HEK293 (cell line): Measurements from ENCODE around the gene UGGT2.
A peak's percentile ranks its signal among the peaks of the same experiment; 100 is the strongest.

Source experiments
- EGR2 ChIP-seq: fragments of 450-650 bp; formaldehyde crosslinking; IDR thresholded peaks from 2 replicates; pipeline ENCODE4 v1.5.1; 2016; ENCODE audit warnings: low read depth, missing biosample characterization, missing genetic modification characterization
- KLF1 ChIP-seq: fragments of 450-650 bp; formaldehyde crosslinking; IDR thresholded peaks from 2 replicates; pipeline ENCODE4 v1.5.1; 2016; ENCODE audit warnings: missing biosample characterization, missing genetic modification characterization
- KLF9 ChIP-seq: fragments of 450-650 bp; formaldehyde crosslinking; IDR thresholded peaks from 2 replicates; pipeline ENCODE4 v1.5.1; 2016; ENCODE audit warnings: missing biosample characterization, missing genetic modification characterization, low read depth
- OVOL3 ChIP-seq: fragments of 450-650 bp; formaldehyde crosslinking; IDR thresholded peaks from 2 replicates; pipeline ENCODE4 v1.5.1; 2016; ENCODE audit warnings: missing biosample characterization, missing genetic modification characterization
- SCRT2 ChIP-seq: fragments of 450-650 bp; formaldehyde crosslinking; IDR thresholded peaks from 2 replicates; pipeline ENCODE4 v1.5.1; 2016; ENCODE audit warnings: missing biosample characterization, missing genetic modification characterization
- TCF7L2 ChIP-seq: IDR thresholded peaks from 2 replicates; pipeline ENCODE4 v1.6.1; 2011; ENCODE audit warnings: low read depth, mild to moderate bottlenecking, inconsistent platforms, low read length, moderate library complexity, borderline replicate concordance
- ZBTB20 ChIP-seq: fragments of 450-650 bp; formaldehyde crosslinking; IDR thresholded peaks from 2 replicates; pipeline ENCODE4 v1.5.1; 2016; ENCODE audit warnings: missing biosample characterization, missing genetic modification characterization
- ZNF138 ChIP-seq: fragments of 450-650 bp; formaldehyde crosslinking; IDR thresholded peaks from 2 replicates; pipeline ENCODE4 v1.5.1; 2016; ENCODE audit warnings: missing biosample characterization, missing genetic modification characterization, borderline replicate concordance
- ZNF223 ChIP-seq: fragments of 450-650 bp; formaldehyde crosslinking; IDR thresholded peaks from 2 replicates; pipeline ENCODE4 v1.5.1; 2016; ENCODE audit warnings: missing biosample characterization, missing genetic modification characterization
- ZNF248 ChIP-seq: fragments of 450-650 bp; formaldehyde crosslinking; IDR thresholded peaks from 2 replicates; pipeline ENCODE4 v1.5.1; 2017; ENCODE audit warnings: missing biosample characterization, missing genetic modification characterization
- ZNF426 ChIP-seq: fragments of 450-650 bp; formaldehyde crosslinking; IDR thresholded peaks from 2 replicates; pipeline ENCODE4 v1.5.1; 2017; ENCODE audit warnings: missing biosample characterization, missing genetic modification characterization, mild to moderate bottlenecking, inconsistent platforms, moderate library complexity
- ZNF548 ChIP-seq: fragments of 450-650 bp; formaldehyde crosslinking; IDR thresholded peaks from 2 replicates; pipeline ENCODE4 v1.5.1; 2016; ENCODE audit warnings: missing biosample characterization, missing genetic modification characterization
- ZNF549 ChIP-seq: fragments of 450-650 bp; IDR thresholded peaks from 2 replicates; pipeline ENCODE4 v1.5.1; 2018; ENCODE audit warnings: missing biosample characterization, missing genetic modification characterization, mild to moderate bottlenecking, inconsistent platforms, moderate library complexity
- ZNF658 ChIP-seq: fragments of 450-650 bp; formaldehyde crosslinking; IDR thresholded peaks from 2 replicates; pipeline ENCODE4; 2016; ENCODE audit warnings: missing biosample characterization, missing genetic modification characterization
- ZNF660 ChIP-seq: fragments of 450-650 bp; IDR thresholded peaks from 2 replicates; pipeline ENCODE4 v1.5.1; 2018; ENCODE audit warnings: missing biosample characterization, mild to moderate bottlenecking, missing genetic modification characterization
- ZNF677 ChIP-seq: fragments of 450-650 bp; IDR thresholded peaks from 2 replicates; pipeline ENCODE4 v1.5.0; 2018; ENCODE audit warnings: missing biosample characterization, mild to moderate bottlenecking, missing genetic modification characterization, moderate library complexity
- ZNF747 ChIP-seq: fragments of 450-650 bp; formaldehyde crosslinking; IDR thresholded peaks from 2 replicates; pipeline ENCODE4 v1.5.1; 2016; ENCODE audit warnings: missing biosample characterization, missing genetic modification characterization
- ZSCAN23 ChIP-seq: fragments of 450-650 bp; formaldehyde crosslinking; IDR thresholded peaks from 2 replicates; pipeline ENCODE4 v1.5.1; 2016; ENCODE audit warnings: missing biosample characterization, missing genetic modification characterization
- TF ChIP-seq, protein P1 (sequence below): fragments of 450-650 bp; formaldehyde crosslinking; IDR thresholded peaks from 2 replicates; pipeline ENCODE4 v1.5.1; 2017; ENCODE audit warnings: missing biosample characterization, missing genetic modification characterization
- TF ChIP-seq, protein P2 (sequence below): fragments of 450-650 bp; formaldehyde crosslinking; IDR thresholded peaks from 2 replicates; pipeline ENCODE4 v1.5.1; 2016; ENCODE audit warnings: missing biosample characterization, missing genetic modification characterization
- TF ChIP-seq, protein P3 (sequence below): fragments of 450-650 bp; formaldehyde crosslinking; IDR thresholded peaks from 2 replicates; pipeline ENCODE4 v1.5.1; 2016; ENCODE audit warnings: missing biosample characterization, missing genetic modification characterization
- TF ChIP-seq, protein P4 (sequence below): fragments of 450-650 bp; formaldehyde crosslinking; IDR thresholded peaks from 2 replicates; pipeline ENCODE4 v1.5.1; 2017; ENCODE audit warnings: missing biosample characterization, missing genetic modification characterization
- TF ChIP-seq, protein P5 (sequence below): fragments of 450-650 bp; IDR thresholded peaks from 2 replicates; pipeline ENCODE4 v1.5.1; 2018; ENCODE audit warnings: missing biosample characterization, missing genetic modification characterization
- TF ChIP-seq, protein P6 (sequence below): fragments of 450-650 bp; formaldehyde crosslinking; IDR thresholded peaks from 2 replicates; pipeline ENCODE4 v1.5.1; 2016; ENCODE audit warnings: missing biosample characterization, missing genetic modification characterization, borderline replicate concordance
- TF ChIP-seq, protein P7 (sequence below): fragments of 450-650 bp; formaldehyde crosslinking; IDR thresholded peaks from 2 replicates; pipeline ENCODE4 v1.5.1; 2017; ENCODE audit warnings: missing biosample characterization, mild to moderate bottlenecking, missing genetic modification characterization, moderate library complexity

The UGGT2 gene

DNA sequence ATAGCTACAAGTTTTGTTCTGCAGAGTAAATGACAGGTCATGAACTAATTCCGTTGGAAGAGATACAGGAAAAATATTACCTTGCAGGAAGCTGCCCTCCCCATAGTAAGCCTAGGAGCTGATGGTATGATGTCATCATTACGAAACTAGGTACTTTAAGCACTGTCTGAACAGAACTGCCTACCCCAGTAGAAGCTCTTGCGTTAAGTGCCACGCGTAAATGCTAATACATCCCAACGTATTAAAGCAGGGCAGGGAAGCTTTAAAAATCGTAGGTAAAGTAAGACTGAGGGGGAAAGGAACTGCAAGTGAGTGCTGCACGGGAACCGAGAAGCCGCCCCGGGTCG, 572 bp downstream of the UGGT2 start (continued):
- TF ChIP-seq KLF9 (tag by site-specific recombination) (no peak), ZNF677 (tag by site-specific recombination) (no peak), TCF7L2 (no peak), ZNF549 (tag by site-specific recombination) (0 out of 2 replicates have a peak, but pooled peaks have one; percentile 31), KLF1 (tag by site-specific recombination) (no peak; the same call in 1 of the 2 replicates), SCRT2 (tag by site-specific recombination) (peak; percentile 6; the same call in 1 of the 2 replicates), ZNF660 (tag by site-specific recombination) (peak; percentile 55; the same call in 1 of the 2 replicates), EGR2 (tag by site-specific recombination) (no peak), ZSCAN23 (tag by site-specific recombination) (no peak), OVOL3 (tag by site-specific recombination) (no peak), ZNF548 (tag by site-specific recombination) (no peak), ZNF747 (tag by site-specific recombination) (no peak), ZNF223 (tag by site-specific recombination) (no peak), ZNF658 (no peak), ZNF138 (tag by site-specific recombination) (no peak), ZNF248 (no peak), ZBTB20 (no peak), ZNF426 (tag by site-specific recombination) (no peak)
- TF ChIP-seq, protein P1, sequence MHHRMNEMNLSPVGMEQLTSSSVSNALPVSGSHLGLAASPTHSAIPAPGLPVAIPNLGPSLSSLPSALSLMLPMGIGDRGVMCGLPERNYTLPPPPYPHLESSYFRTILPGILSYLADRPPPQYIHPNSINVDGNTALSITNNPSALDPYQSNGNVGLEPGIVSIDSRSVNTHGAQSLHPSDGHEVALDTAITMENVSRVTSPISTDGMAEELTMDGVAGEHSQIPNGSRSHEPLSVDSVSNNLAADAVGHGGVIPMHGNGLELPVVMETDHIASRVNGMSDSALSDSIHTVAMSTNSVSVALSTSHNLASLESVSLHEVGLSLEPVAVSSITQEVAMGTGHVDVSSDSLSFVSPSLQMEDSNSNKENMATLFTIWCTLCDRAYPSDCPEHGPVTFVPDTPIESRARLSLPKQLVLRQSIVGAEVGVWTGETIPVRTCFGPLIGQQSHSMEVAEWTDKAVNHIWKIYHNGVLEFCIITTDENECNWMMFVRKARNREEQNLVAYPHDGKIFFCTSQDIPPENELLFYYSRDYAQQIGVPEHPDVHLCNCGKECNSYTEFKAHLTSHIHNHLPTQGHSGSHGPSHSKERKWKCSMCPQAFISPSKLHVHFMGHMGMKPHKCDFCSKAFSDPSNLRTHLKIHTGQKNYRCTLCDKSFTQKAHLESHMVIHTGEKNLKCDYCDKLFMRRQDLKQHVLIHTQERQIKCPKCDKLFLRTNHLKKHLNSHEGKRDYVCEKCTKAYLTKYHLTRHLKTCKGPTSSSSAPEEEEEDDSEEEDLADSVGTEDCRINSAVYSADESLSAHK (tag by site-specific recombination), result no peak
- TF ChIP-seq, protein P2, sequence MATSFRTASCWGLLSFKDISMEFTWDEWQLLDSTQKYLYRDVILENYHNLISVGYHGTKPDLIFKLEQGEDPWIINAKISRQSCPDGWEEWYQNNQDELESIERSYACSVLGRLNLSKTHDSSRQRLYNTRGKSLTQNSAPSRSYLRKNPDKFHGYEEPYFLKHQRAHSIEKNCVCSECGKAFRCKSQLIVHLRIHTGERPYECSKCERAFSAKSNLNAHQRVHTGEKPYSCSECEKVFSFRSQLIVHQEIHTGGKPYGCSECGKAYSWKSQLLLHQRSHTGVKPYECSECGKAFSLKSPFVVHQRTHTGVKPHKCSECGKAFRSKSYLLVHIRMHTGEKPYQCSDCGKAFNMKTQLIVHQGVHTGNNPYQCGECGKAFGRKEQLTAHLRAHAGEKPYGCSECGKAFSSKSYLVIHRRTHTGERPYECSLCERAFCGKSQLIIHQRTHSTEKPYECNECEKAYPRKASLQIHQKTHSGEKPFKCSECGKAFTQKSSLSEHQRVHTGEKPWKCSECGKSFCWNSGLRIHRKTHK (tag by site-specific recombination), result no peak
- TF ChIP-seq, protein P3, sequence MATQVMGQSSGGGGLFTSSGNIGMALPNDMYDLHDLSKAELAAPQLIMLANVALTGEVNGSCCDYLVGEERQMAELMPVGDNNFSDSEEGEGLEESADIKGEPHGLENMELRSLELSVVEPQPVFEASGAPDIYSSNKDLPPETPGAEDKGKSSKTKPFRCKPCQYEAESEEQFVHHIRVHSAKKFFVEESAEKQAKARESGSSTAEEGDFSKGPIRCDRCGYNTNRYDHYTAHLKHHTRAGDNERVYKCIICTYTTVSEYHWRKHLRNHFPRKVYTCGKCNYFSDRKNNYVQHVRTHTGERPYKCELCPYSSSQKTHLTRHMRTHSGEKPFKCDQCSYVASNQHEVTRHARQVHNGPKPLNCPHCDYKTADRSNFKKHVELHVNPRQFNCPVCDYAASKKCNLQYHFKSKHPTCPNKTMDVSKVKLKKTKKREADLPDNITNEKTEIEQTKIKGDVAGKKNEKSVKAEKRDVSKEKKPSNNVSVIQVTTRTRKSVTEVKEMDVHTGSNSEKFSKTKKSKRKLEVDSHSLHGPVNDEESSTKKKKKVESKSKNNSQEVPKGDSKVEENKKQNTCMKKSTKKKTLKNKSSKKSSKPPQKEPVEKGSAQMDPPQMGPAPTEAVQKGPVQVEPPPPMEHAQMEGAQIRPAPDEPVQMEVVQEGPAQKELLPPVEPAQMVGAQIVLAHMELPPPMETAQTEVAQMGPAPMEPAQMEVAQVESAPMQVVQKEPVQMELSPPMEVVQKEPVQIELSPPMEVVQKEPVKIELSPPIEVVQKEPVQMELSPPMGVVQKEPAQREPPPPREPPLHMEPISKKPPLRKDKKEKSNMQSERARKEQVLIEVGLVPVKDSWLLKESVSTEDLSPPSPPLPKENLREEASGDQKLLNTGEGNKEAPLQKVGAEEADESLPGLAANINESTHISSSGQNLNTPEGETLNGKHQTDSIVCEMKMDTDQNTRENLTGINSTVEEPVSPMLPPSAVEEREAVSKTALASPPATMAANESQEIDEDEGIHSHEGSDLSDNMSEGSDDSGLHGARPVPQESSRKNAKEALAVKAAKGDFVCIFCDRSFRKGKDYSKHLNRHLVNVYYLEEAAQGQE (tag by site-specific recombination), result no peak
- TF ChIP-seq, protein P4, sequence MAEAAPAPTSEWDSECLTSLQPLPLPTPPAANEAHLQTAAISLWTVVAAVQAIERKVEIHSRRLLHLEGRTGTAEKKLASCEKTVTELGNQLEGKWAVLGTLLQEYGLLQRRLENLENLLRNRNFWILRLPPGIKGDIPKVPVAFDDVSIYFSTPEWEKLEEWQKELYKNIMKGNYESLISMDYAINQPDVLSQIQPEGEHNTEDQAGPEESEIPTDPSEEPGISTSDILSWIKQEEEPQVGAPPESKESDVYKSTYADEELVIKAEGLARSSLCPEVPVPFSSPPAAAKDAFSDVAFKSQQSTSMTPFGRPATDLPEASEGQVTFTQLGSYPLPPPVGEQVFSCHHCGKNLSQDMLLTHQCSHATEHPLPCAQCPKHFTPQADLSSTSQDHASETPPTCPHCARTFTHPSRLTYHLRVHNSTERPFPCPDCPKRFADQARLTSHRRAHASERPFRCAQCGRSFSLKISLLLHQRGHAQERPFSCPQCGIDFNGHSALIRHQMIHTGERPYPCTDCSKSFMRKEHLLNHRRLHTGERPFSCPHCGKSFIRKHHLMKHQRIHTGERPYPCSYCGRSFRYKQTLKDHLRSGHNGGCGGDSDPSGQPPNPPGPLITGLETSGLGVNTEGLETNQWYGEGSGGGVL, result no peak
- TF ChIP-seq, protein P5, sequence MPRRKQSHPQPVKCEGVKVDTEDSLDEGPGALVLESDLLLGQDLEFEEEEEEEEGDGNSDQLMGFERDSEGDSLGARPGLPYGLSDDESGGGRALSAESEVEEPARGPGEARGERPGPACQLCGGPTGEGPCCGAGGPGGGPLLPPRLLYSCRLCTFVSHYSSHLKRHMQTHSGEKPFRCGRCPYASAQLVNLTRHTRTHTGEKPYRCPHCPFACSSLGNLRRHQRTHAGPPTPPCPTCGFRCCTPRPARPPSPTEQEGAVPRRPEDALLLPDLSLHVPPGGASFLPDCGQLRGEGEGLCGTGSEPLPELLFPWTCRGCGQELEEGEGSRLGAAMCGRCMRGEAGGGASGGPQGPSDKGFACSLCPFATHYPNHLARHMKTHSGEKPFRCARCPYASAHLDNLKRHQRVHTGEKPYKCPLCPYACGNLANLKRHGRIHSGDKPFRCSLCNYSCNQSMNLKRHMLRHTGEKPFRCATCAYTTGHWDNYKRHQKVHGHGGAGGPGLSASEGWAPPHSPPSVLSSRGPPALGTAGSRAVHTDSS (tag by site-specific recombination), result no peak
- TF ChIP-seq, protein P6, sequence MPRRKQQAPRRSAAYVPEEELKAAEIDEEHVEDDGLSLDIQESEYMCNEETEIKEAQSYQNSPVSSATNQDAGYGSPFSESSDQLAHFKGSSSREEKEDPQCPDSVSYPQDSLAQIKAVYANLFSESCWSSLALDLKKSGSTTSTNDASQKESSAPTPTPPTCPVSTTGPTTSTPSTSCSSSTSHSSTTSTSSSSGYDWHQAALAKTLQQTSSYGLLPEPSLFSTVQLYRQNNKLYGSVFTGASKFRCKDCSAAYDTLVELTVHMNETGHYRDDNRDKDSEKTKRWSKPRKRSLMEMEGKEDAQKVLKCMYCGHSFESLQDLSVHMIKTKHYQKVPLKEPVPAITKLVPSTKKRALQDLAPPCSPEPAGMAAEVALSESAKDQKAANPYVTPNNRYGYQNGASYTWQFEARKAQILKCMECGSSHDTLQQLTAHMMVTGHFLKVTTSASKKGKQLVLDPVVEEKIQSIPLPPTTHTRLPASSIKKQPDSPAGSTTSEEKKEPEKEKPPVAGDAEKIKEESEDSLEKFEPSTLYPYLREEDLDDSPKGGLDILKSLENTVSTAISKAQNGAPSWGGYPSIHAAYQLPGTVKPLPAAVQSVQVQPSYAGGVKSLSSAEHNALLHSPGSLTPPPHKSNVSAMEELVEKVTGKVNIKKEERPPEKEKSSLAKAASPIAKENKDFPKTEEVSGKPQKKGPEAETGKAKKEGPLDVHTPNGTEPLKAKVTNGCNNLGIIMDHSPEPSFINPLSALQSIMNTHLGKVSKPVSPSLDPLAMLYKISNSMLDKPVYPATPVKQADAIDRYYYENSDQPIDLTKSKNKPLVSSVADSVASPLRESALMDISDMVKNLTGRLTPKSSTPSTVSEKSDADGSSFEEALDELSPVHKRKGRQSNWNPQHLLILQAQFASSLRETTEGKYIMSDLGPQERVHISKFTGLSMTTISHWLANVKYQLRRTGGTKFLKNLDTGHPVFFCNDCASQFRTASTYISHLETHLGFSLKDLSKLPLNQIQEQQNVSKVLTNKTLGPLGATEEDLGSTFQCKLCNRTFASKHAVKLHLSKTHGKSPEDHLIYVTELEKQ (tag by site-specific recombination), result no peak
- TF ChIP-seq, protein P7, sequence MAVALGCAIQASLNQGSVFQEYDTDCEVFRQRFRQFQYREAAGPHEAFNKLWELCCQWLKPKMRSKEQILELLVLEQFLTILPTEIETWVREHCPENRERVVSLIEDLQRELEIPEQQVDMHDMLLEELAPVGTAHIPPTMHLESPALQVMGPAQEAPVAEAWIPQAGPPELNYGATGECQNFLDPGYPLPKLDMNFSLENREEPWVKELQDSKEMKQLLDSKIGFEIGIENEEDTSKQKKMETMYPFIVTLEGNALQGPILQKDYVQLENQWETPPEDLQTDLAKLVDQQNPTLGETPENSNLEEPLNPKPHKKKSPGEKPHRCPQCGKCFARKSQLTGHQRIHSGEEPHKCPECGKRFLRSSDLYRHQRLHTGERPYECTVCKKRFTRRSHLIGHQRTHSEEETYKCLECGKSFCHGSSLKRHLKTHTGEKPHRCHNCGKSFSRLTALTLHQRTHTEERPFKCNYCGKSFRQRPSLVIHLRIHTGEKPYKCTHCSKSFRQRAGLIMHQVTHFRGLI (tag by site-specific recombination), result no peak
